ENCODE measurements around the gene SRSF4.

GRCh38 chr1:29202584-29203340 lies 21.1 kb upstream of the SRSF4 start:
- TF ChIP-seq CTCFL (IDR thresholded peaks at IDR 0.05; ENCODE audit: borderline replicate concordance, insufficient read depth, low read depth, low read length, poor library complexity, severe bottlenecking) (peak; percentile 77), TAF1 (IDR thresholded peaks at IDR 0.05; ENCODE audit: control insufficient read depth, extremely low read depth, insufficient read depth, low read length, severe bottlenecking) (no peak), CTCF (IDR thresholded peaks at IDR 0.05 in 2 of 3, conservative IDR thresholded peaks at IDR 0.05 in 1 of 3; ENCODE audit: insufficient read depth in 2 of 3, low read depth in 1 of 3, low read length in 3 of 3) (peak; percentile 94 to 99 (median 99)), FOXJ2 (tag; IDR thresholded peaks at IDR 0.05) (no peak), POLR2A (conservative IDR thresholded peaks at IDR 0.05) (no peak), NR1H2 (CRISPR knock-in tag; IDR thresholded peaks at IDR 0.05) (no peak), ZNF140 (CRISPR knock-in tag; IDR thresholded peaks at IDR 0.05) (no peak), PHF21A (IDR thresholded peaks at IDR 0.05; ENCODE audit: borderline replicate concordance, low read depth) (peak; percentile 67; the same call in 1 of the 2 replicates), YY1 (IDR thresholded peaks at IDR 0.05; ENCODE audit: borderline replicate concordance in 1 of 3, control insufficient read depth in 1 of 3, extremely low read depth in 1 of 3, insufficient read depth in 3 of 3, insufficient read length in 1 of 3, insufficient replicate concordance in 2 of 3, low read depth in 1 of 3, low read length in 2 of 3) (peak in 2 of 3 experiments; percentile 23 to 32)

All from K562 (cell line).